Measurements from ENCODE around the gene PRKX. TPM values are rescaled to one million over a fixed set of nuclear protein-coding genes. Genes with fewer than 3 reads are reported as not detected.
A peak's percentile ranks its signal among the peaks of the same experiment; 100 is the strongest.
"Not testable (repeated sequence)": the region's sequence is repeated elsewhere in the genome, so short reads cannot be mapped to it uniquely, and the experiment has no call there.

PRKX gene
- total RNA-seq, 6 experiments from 2014 or later, result 8.2 to 12.2 (median 9.3) TPM

GRCh38 chrX:3576886-3577501 is 136.5 kb downstream of the PRKX start:
- Mint-ChIP-seq H3K4me3 (no peak overlapping the region), H3K9me3 (no peaks in the 10 kb centered on the region), H3K27me3 (ENCODE audit: insufficient read depth) (peaks cover 7% of the 10 kb centered on the region), H3K27ac (no peak overlapping the region), H3K36me3 (ENCODE audit: low read depth) (no peaks in the 10 kb centered on the region), H3K4me1 (ENCODE audit: low read depth) (peaks cover 10% of the 10 kb centered on the region; the same call in 1 of the 2 replicates)
- DNase-seq, result peak; percentile 3
- TF ChIP-seq, protein P1, sequence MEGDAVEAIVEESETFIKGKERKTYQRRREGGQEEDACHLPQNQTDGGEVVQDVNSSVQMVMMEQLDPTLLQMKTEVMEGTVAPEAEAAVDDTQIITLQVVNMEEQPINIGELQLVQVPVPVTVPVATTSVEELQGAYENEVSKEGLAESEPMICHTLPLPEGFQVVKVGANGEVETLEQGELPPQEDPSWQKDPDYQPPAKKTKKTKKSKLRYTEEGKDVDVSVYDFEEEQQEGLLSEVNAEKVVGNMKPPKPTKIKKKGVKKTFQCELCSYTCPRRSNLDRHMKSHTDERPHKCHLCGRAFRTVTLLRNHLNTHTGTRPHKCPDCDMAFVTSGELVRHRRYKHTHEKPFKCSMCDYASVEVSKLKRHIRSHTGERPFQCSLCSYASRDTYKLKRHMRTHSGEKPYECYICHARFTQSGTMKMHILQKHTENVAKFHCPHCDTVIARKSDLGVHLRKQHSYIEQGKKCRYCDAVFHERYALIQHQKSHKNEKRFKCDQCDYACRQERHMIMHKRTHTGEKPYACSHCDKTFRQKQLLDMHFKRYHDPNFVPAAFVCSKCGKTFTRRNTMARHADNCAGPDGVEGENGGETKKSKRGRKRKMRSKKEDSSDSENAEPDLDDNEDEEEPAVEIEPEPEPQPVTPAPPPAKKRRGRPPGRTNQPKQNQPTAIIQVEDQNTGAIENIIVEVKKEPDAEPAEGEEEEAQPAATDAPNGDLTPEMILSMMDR (IDR thresholded peaks at IDR 0.05), result no peak

DNA sequence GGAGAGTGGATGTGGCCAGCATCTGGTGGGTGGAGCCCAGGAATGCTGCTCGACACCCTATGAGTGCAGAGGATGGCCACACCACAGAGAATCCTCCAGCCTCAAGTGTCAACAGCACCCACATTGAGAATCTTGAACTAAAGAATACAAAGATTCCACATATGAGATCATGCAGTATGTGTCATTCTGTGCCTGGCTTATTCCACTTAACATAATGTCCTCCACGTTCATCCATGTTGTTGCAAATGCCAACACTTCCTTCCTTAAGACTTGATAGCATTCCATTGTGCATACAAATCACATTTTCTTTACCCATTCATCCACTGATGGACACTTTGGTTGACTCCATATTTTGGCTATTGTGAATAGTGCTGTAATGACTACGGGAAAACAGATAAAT is 145.8 kb downstream of the PRKX start:
- peak; percentile 28 for DNase-seq
- Mint-ChIP-seq H3K4me1 (ENCODE audit: low read depth) (peaks cover 8% of the 10 kb centered on the region; the same call in 1 of the 2 replicates), H3K9me3 (no peaks in the 10 kb centered on the region), H3K27me3 (ENCODE audit: insufficient read depth) (peaks cover 6% of the 10 kb centered on the region), H3K4me3 (no peak overlapping the region), H3K27ac (no peak overlapping the region), H3K36me3 (ENCODE audit: low read depth) (no peaks in the 10 kb centered on the region)
- TF ChIP-seq, protein P1 (IDR thresholded peaks at IDR 0.05), result no peak

DNA sequence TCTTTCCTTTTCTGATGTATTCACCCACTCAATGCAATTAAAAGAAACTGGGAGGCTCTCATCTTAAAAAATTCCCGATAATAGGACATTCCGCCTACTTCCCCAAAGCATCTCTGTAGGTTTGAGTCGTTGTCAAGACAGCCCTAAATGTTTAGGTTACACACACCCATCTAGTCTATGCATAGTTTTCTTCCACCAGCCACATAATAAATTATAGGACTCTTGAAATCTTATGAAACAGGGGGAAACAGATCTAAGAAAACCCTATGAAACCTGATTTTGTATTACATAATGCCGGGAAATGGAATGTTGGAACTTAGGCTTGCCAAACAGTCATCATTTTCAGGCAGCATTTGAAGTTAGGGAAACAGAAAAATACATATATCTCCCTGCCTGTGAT is 150.0 kb downstream of the PRKX start:
- H3K4me3 Mint-ChIP-seq, result no peak overlapping the region
- TF ChIP-seq, protein P1 (IDR thresholded peaks at IDR 0.05), result no peak
- DNase-seq, result no peak
- H3K27ac Mint-ChIP-seq, result no peak overlapping the region
- peaks cover 8% of the 10 kb centered on the region; the same call in 1 of the 2 replicates for H3K4me1 Mint-ChIP-seq (ENCODE audit: low read depth)
- H3K36me3 Mint-ChIP-seq (ENCODE audit: low read depth), result no peaks in the 10 kb centered on the region
- H3K27me3 Mint-ChIP-seq (ENCODE audit: insufficient read depth), result peaks cover 9% of the 10 kb centered on the region
- H3K9me3 Mint-ChIP-seq, result no peaks in the 10 kb centered on the region

GRCh38 chrX:3560010-3560409 is 153.4 kb downstream of the PRKX start:
- H3K27me3 Mint-ChIP-seq (ENCODE audit: insufficient read depth); H3K36me3 Mint-ChIP-seq (ENCODE audit: low read depth); H3K4me3 Mint-ChIP-seq; DNase-seq; H3K4me1 Mint-ChIP-seq (ENCODE audit: low read depth); H3K9me3 Mint-ChIP-seq; H3K27ac Mint-ChIP-seq: not testable (repeated sequence)

Measured in HFFc6 (cell line).